SK-N-SH treated with all-trans-retinoic acid at 6 μM for 48 hours (cell line): Measurements from ENCODE around the gene DCPS.

ENCODE experiments used
- ATAC-seq: fragments of 200-7000 bp; cut with Tn5 transposase; 3 replicates; pipeline ENCODE4 v1.9.1; 2020; ENCODE audit warnings: mild to moderate bottlenecking, moderate library complexity
- ARNTL ChIP-seq: fragments of 450-650 bp; formaldehyde crosslinking; IDR thresholded peaks from 2 replicates; pipeline ENCODE4 v1.5.0; 2020; ENCODE audit warnings: low read depth, mild to moderate bottlenecking, moderate library complexity, borderline replicate concordance
- BACH2 ChIP-seq: fragments of 250-450 bp; sonication (Bioruptor Pico); IDR thresholded peaks from 2 replicates; pipeline ENCODE4 v1.9.0; 2021; ENCODE audit warnings: mild to moderate bottlenecking, borderline replicate concordance
- CSDC2 ChIP-seq: fragments of 250-450 bp; sonication (Bioruptor Pico); IDR thresholded peaks from 2 replicates; pipeline ENCODE4 v1.5.0; 2020; ENCODE audit warnings: mild to moderate bottlenecking, moderate library complexity
- GLIS3 ChIP-seq: fragments of 250-450 bp; sonication (Bioruptor Pico); IDR thresholded peaks from 2 replicates; pipeline ENCODE4 v1.5.0; 2020; ENCODE audit warnings: mild to moderate bottlenecking, moderate library complexity
- ISL1 ChIP-seq: fragments of 250-450 bp; sonication (Bioruptor Pico); IDR thresholded peaks from 2 replicates; pipeline ENCODE4 v2.1.2; 2022; ENCODE audit warnings: mild to moderate bottlenecking, moderate library complexity
- OSR1 ChIP-seq: fragments of 250-450 bp; sonication (Bioruptor Pico); IDR thresholded peaks from 2 replicates; pipeline ENCODE4 v1.8.0; 2022; ENCODE audit warnings: moderate library complexity, mild to moderate bottlenecking, inconsistent platforms
- PPARA ChIP-seq: fragments of 250-450 bp; sonication (Bioruptor Pico); IDR thresholded peaks from 2 replicates; pipeline ENCODE4 v1.5.0; 2020; ENCODE audit warnings: mild to moderate bottlenecking, borderline replicate concordance
- RARB ChIP-seq: fragments of 250-450 bp; sonication (Bioruptor Pico); IDR thresholded peaks from 2 replicates; pipeline ENCODE4 v1.8.0; 2021; ENCODE audit warnings: mild to moderate bottlenecking, moderate library complexity
- SNAI2 ChIP-seq: fragments of 250-450 bp; sonication (Bioruptor Pico); IDR thresholded peaks from 2 replicates; pipeline ENCODE4 v1.5.0; 2020; ENCODE audit warnings: mild to moderate bottlenecking, moderate library complexity
- TCF4 ChIP-seq: fragments of 250-450 bp; sonication (Bioruptor Pico); IDR thresholded peaks from 2 replicates; pipeline ENCODE4 v1.8.0; 2021; ENCODE audit warnings: mild to moderate bottlenecking, moderate library complexity, borderline replicate concordance
- TOX ChIP-seq: fragments of 250-450 bp; sonication (Bioruptor Pico); IDR thresholded peaks from 2 replicates; pipeline ENCODE4 v1.8.0; 2021; ENCODE audit warnings: mild to moderate bottlenecking, moderate library complexity, borderline replicate concordance
- ZC3H10 ChIP-seq: fragments of 250-450 bp; sonication (Bioruptor Pico); IDR thresholded peaks from 2 replicates; pipeline ENCODE4 v1.5.1; 2021; ENCODE audit warnings: mild to moderate bottlenecking, moderate library complexity
- ZFP3 ChIP-seq: fragments of 250-450 bp; sonication (Bioruptor Pico); IDR thresholded peaks from 2 replicates; pipeline ENCODE4 v1.5.0; 2020; ENCODE audit warnings: mild to moderate bottlenecking, moderate library complexity
- ZFP30 ChIP-seq: fragments of 450-650 bp; formaldehyde crosslinking; IDR thresholded peaks from 2 replicates; pipeline ENCODE4 v1.5.0; 2022; ENCODE audit warnings: mild to moderate bottlenecking, moderate library complexity
- ZNF565 ChIP-seq: fragments of 450-650 bp; formaldehyde crosslinking; conservative IDR thresholded peaks from 2 replicates; pipeline ENCODE4 v1.5.0; 2020; ENCODE audit warnings: low read depth, mild to moderate bottlenecking, moderate library complexity
- ZNF8 ChIP-seq: fragments of 450-650 bp; formaldehyde crosslinking; IDR thresholded peaks from 2 replicates; pipeline ENCODE4 v1.5.0; 2020; ENCODE audit warnings: mild to moderate bottlenecking, moderate library complexity
- TF ChIP-seq, protein P1 (sequence below): fragments of 250-450 bp; sonication (Bioruptor Pico); IDR thresholded peaks from 2 replicates; pipeline ENCODE4 v1.8.0; 2021; ENCODE audit warnings: low read depth, mild to moderate bottlenecking, moderate library complexity, borderline replicate concordance
- TF ChIP-seq, protein P2 (sequence below): fragments of 250-450 bp; sonication (Bioruptor Pico); IDR thresholded peaks from 2 replicates; pipeline ENCODE4 v1.5.1; 2021; ENCODE audit warnings: mild to moderate bottlenecking, moderate library complexity
- TF ChIP-seq, protein P3 (sequence below): fragments of 250-450 bp; sonication (Bioruptor Pico); IDR thresholded peaks from 2 replicates; pipeline ENCODE4 v1.8.0; 2020; ENCODE audit warnings: mild to moderate bottlenecking, moderate library complexity, borderline replicate concordance
- TF ChIP-seq, protein P4 (sequence below): fragments of 250-450 bp; sonication (Bioruptor Pico); IDR thresholded peaks from 2 replicates; pipeline ENCODE4 v1.5.1; 2020; ENCODE audit warnings: low read depth, mild to moderate bottlenecking, moderate library complexity
- TF ChIP-seq, protein P5 (sequence below): fragments of 250-450 bp; sonication (Bioruptor Pico); IDR thresholded peaks from 2 replicates; pipeline ENCODE4 v1.5.0; 2020; ENCODE audit warnings: mild to moderate bottlenecking, moderate library complexity

The DCPS gene

DNA sequence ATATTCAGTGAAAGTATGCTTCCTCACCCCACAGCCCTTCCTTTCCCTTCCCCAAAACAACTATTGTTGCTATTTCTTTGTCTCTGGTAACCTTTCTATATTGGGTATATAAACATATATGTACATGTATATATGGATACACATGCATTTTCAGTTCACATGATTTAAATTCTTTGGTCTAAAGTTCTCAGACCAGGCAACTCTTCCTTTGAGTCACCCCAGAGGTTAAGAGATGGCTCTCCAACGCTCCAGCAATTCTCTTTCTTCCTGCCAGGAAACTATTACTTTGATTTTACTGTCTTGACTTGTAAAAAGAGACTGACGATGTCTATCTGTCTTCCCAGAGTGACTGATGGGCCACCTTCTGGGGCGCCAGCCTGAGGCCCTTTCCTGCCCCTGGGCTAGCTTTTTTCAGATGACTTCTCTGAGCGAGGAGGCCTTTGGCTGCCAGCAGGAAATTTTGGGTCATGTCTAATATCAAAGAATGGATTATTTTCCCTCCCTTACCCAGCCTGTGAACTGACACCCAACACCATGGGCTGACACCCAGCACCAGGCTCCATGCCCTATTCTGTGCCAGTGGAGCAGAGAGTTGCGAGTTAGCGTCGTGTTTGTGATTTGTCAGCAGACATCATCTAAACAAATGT lies 37.2 kb downstream of the DCPS start:
- TF ChIP-seq OSR1 (CRISPR knock-in tag) = no peak
- no peak for TF ChIP-seq BACH2
- TF ChIP-seq RARB (CRISPR knock-in tag) = no peak
- TF ChIP-seq, protein P1, sequence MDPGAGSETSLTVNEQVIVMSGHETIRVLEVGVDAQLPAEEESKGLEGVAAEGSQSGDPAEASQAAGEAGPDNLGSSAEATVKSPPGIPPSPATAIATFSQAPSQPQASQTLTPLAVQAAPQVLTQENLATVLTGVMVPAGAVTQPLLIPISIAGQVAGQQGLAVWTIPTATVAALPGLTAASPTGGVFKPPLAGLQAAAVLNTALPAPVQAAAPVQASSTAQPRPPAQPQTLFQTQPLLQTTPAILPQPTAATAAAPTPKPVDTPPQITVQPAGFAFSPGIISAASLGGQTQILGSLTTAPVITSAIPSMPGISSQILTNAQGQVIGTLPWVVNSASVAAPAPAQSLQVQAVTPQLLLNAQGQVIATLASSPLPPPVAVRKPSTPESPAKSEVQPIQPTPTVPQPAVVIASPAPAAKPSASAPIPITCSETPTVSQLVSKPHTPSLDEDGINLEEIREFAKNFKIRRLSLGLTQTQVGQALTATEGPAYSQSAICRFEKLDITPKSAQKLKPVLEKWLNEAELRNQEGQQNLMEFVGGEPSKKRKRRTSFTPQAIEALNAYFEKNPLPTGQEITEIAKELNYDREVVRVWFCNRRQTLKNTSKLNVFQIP (CRISPR knock-in tag) = no peak
- TF ChIP-seq ISL1 = no peak
- TF ChIP-seq, protein P2, sequence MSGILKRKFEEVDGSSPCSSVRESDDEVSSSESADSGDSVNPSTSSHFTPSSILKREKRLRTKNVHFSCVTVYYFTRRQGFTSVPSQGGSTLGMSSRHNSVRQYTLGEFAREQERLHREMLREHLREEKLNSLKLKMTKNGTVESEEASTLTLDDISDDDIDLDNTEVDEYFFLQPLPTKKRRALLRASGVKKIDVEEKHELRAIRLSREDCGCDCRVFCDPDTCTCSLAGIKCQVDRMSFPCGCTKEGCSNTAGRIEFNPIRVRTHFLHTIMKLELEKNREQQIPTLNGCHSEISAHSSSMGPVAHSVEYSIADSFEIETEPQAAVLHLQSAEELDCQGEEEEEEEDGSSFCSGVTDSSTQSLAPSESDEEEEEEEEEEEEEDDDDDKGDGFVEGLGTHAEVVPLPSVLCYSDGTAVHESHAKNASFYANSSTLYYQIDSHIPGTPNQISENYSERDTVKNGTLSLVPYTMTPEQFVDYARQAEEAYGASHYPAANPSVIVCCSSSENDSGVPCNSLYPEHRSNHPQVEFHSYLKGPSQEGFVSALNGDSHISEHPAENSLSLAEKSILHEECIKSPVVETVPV (CRISPR knock-in tag) = no peak
- no peak for TF ChIP-seq TOX (CRISPR knock-in tag)
- no peak for TF ChIP-seq ZNF565
- ATAC-seq = peak; percentile 2; the same call in 1 of the 3 replicates

DNA sequence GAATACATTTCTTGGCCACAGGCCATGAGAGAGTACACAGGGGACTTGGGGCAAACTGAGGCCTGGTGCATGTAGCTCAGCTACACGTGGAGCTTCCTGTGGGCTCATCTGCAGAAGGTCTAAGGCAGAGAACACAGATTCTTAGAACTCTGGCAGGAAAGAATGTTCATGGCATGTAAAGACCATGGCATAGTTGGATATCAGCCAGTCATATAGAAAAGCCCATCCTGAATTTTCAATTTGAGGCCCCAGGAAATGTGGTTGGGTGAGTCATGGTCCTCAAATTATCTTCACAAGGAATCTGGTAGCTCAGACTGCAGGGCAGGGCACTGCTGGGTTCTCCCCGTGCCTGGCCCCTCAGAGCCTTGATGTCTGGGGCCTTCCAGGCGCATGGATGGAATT lies 37.9 kb downstream of the DCPS start:
- peak; percentile 89 for ATAC-seq
- TF ChIP-seq BACH2 (no peak), ZFP3 (no peak), ISL1 (no peak), CSDC2 (CRISPR knock-in tag) (no peak), ZNF8 (no peak), GLIS3 (CRISPR knock-in tag) (no peak), ZNF565 (no peak)
- TF ChIP-seq, protein P3, sequence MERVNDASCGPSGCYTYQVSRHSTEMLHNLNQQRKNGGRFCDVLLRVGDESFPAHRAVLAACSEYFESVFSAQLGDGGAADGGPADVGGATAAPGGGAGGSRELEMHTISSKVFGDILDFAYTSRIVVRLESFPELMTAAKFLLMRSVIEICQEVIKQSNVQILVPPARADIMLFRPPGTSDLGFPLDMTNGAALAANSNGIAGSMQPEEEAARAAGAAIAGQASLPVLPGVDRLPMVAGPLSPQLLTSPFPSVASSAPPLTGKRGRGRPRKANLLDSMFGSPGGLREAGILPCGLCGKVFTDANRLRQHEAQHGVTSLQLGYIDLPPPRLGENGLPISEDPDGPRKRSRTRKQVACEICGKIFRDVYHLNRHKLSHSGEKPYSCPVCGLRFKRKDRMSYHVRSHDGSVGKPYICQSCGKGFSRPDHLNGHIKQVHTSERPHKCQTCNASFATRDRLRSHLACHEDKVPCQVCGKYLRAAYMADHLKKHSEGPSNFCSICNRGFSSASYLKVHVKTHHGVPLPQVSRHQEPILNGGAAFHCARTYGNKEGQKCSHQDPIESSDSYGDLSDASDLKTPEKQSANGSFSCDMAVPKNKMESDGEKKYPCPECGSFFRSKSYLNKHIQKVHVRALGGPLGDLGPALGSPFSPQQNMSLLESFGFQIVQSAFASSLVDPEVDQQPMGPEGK = no peak
- TF ChIP-seq, all 23 proteins: peak for 0

DNA sequence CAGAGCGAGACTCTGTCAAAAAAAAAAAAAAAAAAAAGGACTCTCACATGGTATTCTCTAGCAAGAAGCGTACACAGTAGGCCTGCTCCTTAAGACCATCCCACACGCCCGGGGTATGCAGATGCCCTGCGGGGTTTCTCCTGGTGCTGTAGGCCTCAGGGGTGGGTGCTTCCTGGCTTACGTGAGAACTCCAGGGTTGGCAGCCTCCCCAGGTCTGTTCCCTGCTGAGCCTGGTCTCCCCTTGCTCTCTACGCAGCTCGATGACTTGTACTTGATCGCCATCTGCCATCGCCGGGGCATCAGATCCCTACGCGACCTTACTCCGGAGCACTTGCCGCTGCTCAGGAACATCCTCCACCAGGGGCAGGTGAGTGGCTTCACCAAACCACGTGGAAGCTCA lies 39.2 kb downstream of the DCPS start:
- no peak for ATAC-seq
- TF ChIP-seq, protein P2 (CRISPR knock-in tag) = no peak
- TF ChIP-seq PPARA (no peak), ISL1 (no peak), TCF4 (CRISPR knock-in tag) (no peak), OSR1 (CRISPR knock-in tag) (no peak), ZNF565 (no peak), ZFP3 (no peak), TOX (CRISPR knock-in tag) (no peak), ZC3H10 (CRISPR knock-in tag) (no peak), BACH2 (no peak), GLIS3 (CRISPR knock-in tag) (no peak), SNAI2 (no peak), ZNF8 (no peak), RARB (CRISPR knock-in tag) (no peak), ZFP30 (CRISPR knock-in tag) (no peak), ARNTL (no peak)
- TF ChIP-seq, protein P4, sequence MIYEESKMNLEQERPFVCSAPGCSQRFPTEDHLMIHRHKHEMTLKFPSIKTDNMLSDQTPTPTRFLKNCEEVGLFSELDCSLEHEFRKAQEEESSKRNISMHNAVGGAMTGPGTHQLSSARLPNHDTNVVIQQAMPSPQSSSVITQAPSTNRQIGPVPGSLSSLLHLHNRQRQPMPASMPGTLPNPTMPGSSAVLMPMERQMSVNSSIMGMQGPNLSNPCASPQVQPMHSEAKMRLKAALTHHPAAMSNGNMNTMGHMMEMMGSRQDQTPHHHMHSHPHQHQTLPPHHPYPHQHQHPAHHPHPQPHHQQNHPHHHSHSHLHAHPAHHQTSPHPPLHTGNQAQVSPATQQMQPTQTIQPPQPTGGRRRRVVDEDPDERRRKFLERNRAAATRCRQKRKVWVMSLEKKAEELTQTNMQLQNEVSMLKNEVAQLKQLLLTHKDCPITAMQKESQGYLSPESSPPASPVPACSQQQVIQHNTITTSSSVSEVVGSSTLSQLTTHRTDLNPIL = no peak
- TF ChIP-seq, protein P1 (CRISPR knock-in tag) = no peak
- TF ChIP-seq, protein P3 = no peak
- TF ChIP-seq, protein P5, sequence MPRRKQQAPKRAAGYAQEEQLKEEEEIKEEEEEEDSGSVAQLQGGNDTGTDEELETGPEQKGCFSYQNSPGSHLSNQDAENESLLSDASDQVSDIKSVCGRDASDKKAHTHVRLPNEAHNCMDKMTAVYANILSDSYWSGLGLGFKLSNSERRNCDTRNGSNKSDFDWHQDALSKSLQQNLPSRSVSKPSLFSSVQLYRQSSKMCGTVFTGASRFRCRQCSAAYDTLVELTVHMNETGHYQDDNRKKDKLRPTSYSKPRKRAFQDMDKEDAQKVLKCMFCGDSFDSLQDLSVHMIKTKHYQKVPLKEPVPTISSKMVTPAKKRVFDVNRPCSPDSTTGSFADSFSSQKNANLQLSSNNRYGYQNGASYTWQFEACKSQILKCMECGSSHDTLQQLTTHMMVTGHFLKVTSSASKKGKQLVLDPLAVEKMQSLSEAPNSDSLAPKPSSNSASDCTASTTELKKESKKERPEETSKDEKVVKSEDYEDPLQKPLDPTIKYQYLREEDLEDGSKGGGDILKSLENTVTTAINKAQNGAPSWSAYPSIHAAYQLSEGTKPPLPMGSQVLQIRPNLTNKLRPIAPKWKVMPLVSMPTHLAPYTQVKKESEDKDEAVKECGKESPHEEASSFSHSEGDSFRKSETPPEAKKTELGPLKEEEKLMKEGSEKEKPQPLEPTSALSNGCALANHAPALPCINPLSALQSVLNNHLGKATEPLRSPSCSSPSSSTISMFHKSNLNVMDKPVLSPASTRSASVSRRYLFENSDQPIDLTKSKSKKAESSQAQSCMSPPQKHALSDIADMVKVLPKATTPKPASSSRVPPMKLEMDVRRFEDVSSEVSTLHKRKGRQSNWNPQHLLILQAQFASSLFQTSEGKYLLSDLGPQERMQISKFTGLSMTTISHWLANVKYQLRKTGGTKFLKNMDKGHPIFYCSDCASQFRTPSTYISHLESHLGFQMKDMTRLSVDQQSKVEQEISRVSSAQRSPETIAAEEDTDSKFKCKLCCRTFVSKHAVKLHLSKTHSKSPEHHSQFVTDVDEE (CRISPR knock-in tag) = no peak
